SK-N-MC (cell line): Measurements from ENCODE around the gene TGM1.

Experiments used
- EZH2 ChIP-seq: fragments of 200-600 bp; sonication (generic); IDR thresholded peaks from one replicate; pipeline ENCODE4 v1.6.1; 2017; ENCODE audit warnings: antibody characterized with exemption
- POLR2AphosphoS5 ChIP-seq: IDR thresholded peaks from 2 replicates; pipeline ENCODE4 v1.6.1; 2012; ENCODE audit warnings: mild to moderate bottlenecking, low read depth, low read length, borderline replicate concordance

- no peak for TF ChIP-seq EZH2
- no peak for TF ChIP-seq POLR2AphosphoS5
These were observed 871 bp upstream of the TGM1 start for GRCh38 chr14:24263848-24264247.
